Fibroblast of lung (primary cell): ENCODE measurements around the gene CCDC14. TPM values are rescaled to one million over a fixed set of nuclear protein-coding genes. Genes with fewer than 3 reads are reported as not detected.
A peak's percentile ranks its signal among the peaks of the same experiment; 100 is the strongest.
"Not testable (repeated sequence)": the region's sequence is repeated elsewhere in the genome, so short reads cannot be mapped to it uniquely, and the experiment has no call there.

Experiments
- DNase-seq, 2 donors: peaks; one replicate each; pipeline versions ENCODE4 v3.0.0 to v3.0.0-alpha.2; 2010; ENCODE audit warnings: low read depth in 2 of 2
- H2AFZ ChIP-seq: 2 replicates; pipeline ENCODE4 v1.5.1; 2012; ENCODE audit warnings: low read length, control low read depth, inconsistent platforms
- H3K27ac ChIP-seq: 2 replicates; pipeline ENCODE4 v1.5.1; 2011; ENCODE audit warnings: low read length, control low read depth; ENCODE audit not compliant: insufficient read depth
- H3K27me3 ChIP-seq: 2 replicates; pipeline ENCODE4 v1.5.1; 2011; ENCODE audit warnings: mild to moderate bottlenecking, low read length; ENCODE audit not compliant: control insufficient read depth, insufficient read depth
- H3K36me3 ChIP-seq: 2 replicates; pipeline ENCODE4 v1.5.1; 2011; ENCODE audit warnings: low read length; ENCODE audit not compliant: control insufficient read depth, insufficient read depth
- H3K4me1 ChIP-seq: 2 replicates; pipeline ENCODE4 v1.5.1; 2011; ENCODE audit warnings: low read length; ENCODE audit not compliant: control insufficient read depth, insufficient read depth; ENCODE audit errors: extremely low read depth
- H3K4me2 ChIP-seq: 2 replicates; pipeline ENCODE4 v1.5.1; 2011; ENCODE audit warnings: low read length, control low read depth; ENCODE audit not compliant: insufficient read depth; ENCODE audit errors: extremely low read depth
- H3K4me3 ChIP-seq, 4 experiments: fragments of 200-600 bp in 1 of 4; sonication (generic) in 1 of 4; replicated peaks in 1 of 4; 2 replicates each; pipeline ENCODE4 v1.5.1; 2011 to 2016; ENCODE audit warnings: low read length in 4 of 4, low read depth in 3 of 4, mild to moderate bottlenecking in 3 of 4, control low read depth in 2 of 4, inconsistent platforms in 1 of 4, mixed read lengths in 1 of 4; ENCODE audit not compliant: insufficient read depth in 1 of 4; ENCODE audit errors: control extremely low read depth in 1 of 4
- H3K79me2 ChIP-seq: 2 replicates; pipeline ENCODE4 v1.5.1; 2012; ENCODE audit warnings: mild to moderate bottlenecking, low read length, inconsistent platforms; ENCODE audit not compliant: control insufficient read depth, insufficient read depth
- H3K9ac ChIP-seq: 2 replicates; pipeline ENCODE4 v1.5.1; 2011; ENCODE audit warnings: mild to moderate bottlenecking, low read length, control low read depth; ENCODE audit not compliant: insufficient read depth
- H3K9me3 ChIP-seq: 2 replicates; pipeline ENCODE4 v1.5.1; 2012; ENCODE audit warnings: low read depth, low read length; ENCODE audit not compliant: control insufficient read depth, insufficient read depth
- H4K20me1 ChIP-seq: 2 replicates; pipeline ENCODE4 v1.5.1; 2011; ENCODE audit warnings: low read length; ENCODE audit not compliant: control insufficient read depth, insufficient read depth; ENCODE audit errors: extremely low read depth
- CTCF ChIP-seq, 2 donors: IDR thresholded peaks in 1 of 2; conservative IDR thresholded peaks in 1 of 2; 1 replicate in 1 of 2; 2 replicates in 1 of 2; pipeline ENCODE4 v1.5.1; 2011 to 2012; ENCODE audit warnings: low read length in 2 of 2, control low read depth in 1 of 2, inconsistent platforms in 1 of 2, low read depth in 1 of 2, mild to moderate bottlenecking in 1 of 2
- EZH2 ChIP-seq: IDR thresholded peaks from 2 replicates; pipeline ENCODE4 v1.5.1; 2012; ENCODE audit warnings: low read length, control low read depth, mild to moderate bottlenecking; ENCODE audit errors: missing control alignments
- polyA minus RNA-seq: library from RNA; depleted of rRNA, polyadenylated mRNA; stranded (reverse); fragments of >200 nt; gene quantifications from 2 replicates; pipeline ENCODE4 v1.2.3, GENCODE V29; 2011; ENCODE audit warnings: low replicate concordance
- polyA plus RNA-seq, 2 donors: library from polyadenylated mRNA; depleted of rRNA in 1 of 2; stranded (reverse) in 1 of 2; unstranded in 1 of 2; fragments of >200 nt; gene quantifications; 2 replicates each; pipeline ENCODE4 v1.2.1, GENCODE V29; 2011 to 2012; ENCODE audit warnings: missing spikeins in 1 of 2
- total RNA-seq: library from RNA; depleted of rRNA; stranded (reverse); fragments of >200 nt; gene quantifications from 2 replicates; pipeline ENCODE4 v1.2.1, GENCODE V29; 2014

CCDC14 gene
- total RNA-seq = 54.7 and 94.8 TPM in 2 replicates
- polyA plus RNA-seq = 29.4 and 35.2 TPM in 2 replicates
- 16.1 and 18.6 TPM in 2 replicates for polyA plus RNA-seq (2012)
- polyA minus RNA-seq = 23.2 and 46.3 TPM in 2 replicates

- Histone ChIP-seq H4K20me1 (no peaks in the 10 kb centered on the region), H2AFZ (peak within 1 kb of the TSS; percentile 92), H3K79me2 (peaks cover 28% of the 10 kb centered on the region), H3K36me3 (no peaks in the 10 kb centered on the region), H3K27me3 (no peaks in the 10 kb centered on the region), H3K4me1 (peaks cover 2% of the 10 kb centered on the region), H3K27ac (peak within 1 kb of the TSS; percentile 85), H3K9ac (peak within 1 kb of the TSS; percentile 76), H3K4me2 (peak within 1 kb of the TSS; percentile 78), H3K9me3 (no peaks in the 10 kb centered on the region), H3K4me3 (peak within 1 kb of the TSS; percentile 77 to 98 (median 80))
- DNase-seq = peak; percentile 95 to 97
- TF ChIP-seq CTCF (conservative IDR thresholded peaks at IDR 0.05 in 1 of 2, IDR thresholded peaks at IDR 0.05 in 1 of 2; ENCODE audit: low read depth in 1 of 2, low read length in 2 of 2) (no peak), EZH2 (no peak)
Measured at GRCh38 chr3:123960781-123961507, at the start of gene CCDC14. CCDC14 (minus strand) TSS chr3:123961229; CDS start chr3:123961173, 56 bp downstream.

- DNase-seq = peak in 1 of 2 donors; percentile 34
- not testable (repeated sequence) for H3K36me3 ChIP-seq, H3K4me1 ChIP-seq, H4K20me1 ChIP-seq, H3K79me2 ChIP-seq, H3K9ac ChIP-seq, H3K27me3 ChIP-seq, H3K27ac ChIP-seq, H2AFZ ChIP-seq, H3K4me3 ChIP-seq, H3K9me3 ChIP-seq, H3K4me2 ChIP-seq
Measured at GRCh38 chr3:124008321-124008720, 47.3 kb upstream of the CCDC14 start.

GRCh38 chr3:124007186-124007585 is 46.2 kb upstream of the CCDC14 start:
- Histone ChIP-seq H3K4me3 (no peak overlapping the region), H4K20me1 (no peaks in the 10 kb centered on the region), H3K27ac (no peak overlapping the region), H3K79me2 (no peaks in the 10 kb centered on the region), H3K4me2 (no peak overlapping the region), H3K9ac (no peak overlapping the region), H2AFZ (no peak overlapping the region), H3K9me3 (no peaks in the 10 kb centered on the region), H3K36me3 (no peaks in the 10 kb centered on the region), H3K4me1 (no peaks in the 10 kb centered on the region), H3K27me3 (peaks cover 3% of the 10 kb centered on the region)
- TF ChIP-seq CTCF (conservative IDR thresholded peaks at IDR 0.05 in 1 of 2, IDR thresholded peaks at IDR 0.05 in 1 of 2; ENCODE audit: low read depth in 1 of 2, low read length in 2 of 2) (no peak), EZH2 (no peak)
- DNase-seq = peak in 1 of 2 donors; percentile 62

GRCh38 chr3:124002405-124003079 is 41.5 kb upstream of the CCDC14 start:
- H3K9ac ChIP-seq, H3K36me3 ChIP-seq, H3K4me1 ChIP-seq, H3K79me2 ChIP-seq, H3K4me2 ChIP-seq, H3K27ac ChIP-seq, H3K9me3 ChIP-seq, H3K4me3 ChIP-seq, H2AFZ ChIP-seq, H4K20me1 ChIP-seq, DNase-seq: not testable (repeated sequence)
- peaks cover 14% of the 10 kb centered on the region for H3K27me3 ChIP-seq

- not testable (repeated sequence) for H3K9ac ChIP-seq, H3K36me3 ChIP-seq, H2AFZ ChIP-seq, H4K20me1 ChIP-seq, H3K4me2 ChIP-seq, H3K4me1 ChIP-seq, H3K9me3 ChIP-seq, H3K27ac ChIP-seq, DNase-seq, H3K4me3 ChIP-seq, H3K79me2 ChIP-seq
- H3K27me3 ChIP-seq = peaks cover 11% of the 10 kb centered on the region
Measured at GRCh38 chr3:124001366-124001765, 40.3 kb upstream of the CCDC14 start.
